Gastrocnemius medialis (tissue), 4 donors: Measurements from ENCODE around the gene PPFIA2. TPM values are rescaled to one million over a fixed set of nuclear protein-coding genes. Genes with fewer than 3 reads are reported as not detected.

ENCODE experiments used
- ATAC-seq, 2 donors: fragments of 150-250 bp; one replicate each; pipeline ENCODE4 v1.9.1; 2016
- DNase-seq, 2 donors: peaks; one replicate each; pipeline ENCODE4 v3.0.0-alpha.2; 2019
- H3K27ac ChIP-seq, 4 donors: fragments of 200-600 bp; sonication (generic); 1 replicate in 1 of 4; 2 replicates in 3 of 4; pipeline ENCODE4 v1.5.1; 2016 to 2018; ENCODE audit warnings: mild to moderate bottlenecking in 2 of 4, moderate library complexity in 1 of 4
- H3K27me3 ChIP-seq, 3 donors: fragments of 200-600 bp; sonication (generic) in 2 of 3; 1 replicate in 1 of 3; 2 replicates in 2 of 3; pipeline versions ENCODE4 v1.5.1 to v1.6.0; 2016 to 2019; ENCODE audit warnings: mild to moderate bottlenecking in 1 of 3, moderate library complexity in 1 of 3
- H3K36me3 ChIP-seq, 2 donors: fragments of 200-600 bp; sonication (generic) in 1 of 2; one replicate each; pipeline ENCODE4 v1.5.1; 2017 to 2018
- H3K4me1 ChIP-seq, 2 donors: fragments of 200-600 bp; sonication (generic) in 1 of 2; one replicate each; pipeline ENCODE4 v1.5.1; 2016 to 2017; ENCODE audit warnings: mild to moderate bottlenecking in 2 of 2
- H3K4me3 ChIP-seq, 4 donors: fragments of 200-600 bp; sonication (generic) in 3 of 4; 1 replicate in 1 of 4; 2 replicates in 3 of 4; pipeline ENCODE4 v1.5.1; 2016 to 2019; ENCODE audit warnings: mild to moderate bottlenecking in 2 of 4
- H3K9me3 ChIP-seq, 3 donors: fragments of 200-600 bp; sonication (generic) in 2 of 3; 1 replicate in 1 of 3; 2 replicates in 2 of 3; pipeline ENCODE4 v1.5.1; 2016 to 2019
- CTCF ChIP-seq, 5 experiments: fragments of 450-650 bp in 3 of 5; fragments of 200-600 bp in 2 of 5; sonication (generic) in 2 of 5; IDR thresholded peaks in 4 of 5; conservative IDR thresholded peaks in 1 of 5; 1 replicate in 4 of 5; 2 replicates in 1 of 5; pipeline ENCODE4 v1.5.1; 2016 to 2019; ENCODE audit warnings: antibody characterized with exemption in 5 of 5, mild to moderate bottlenecking in 3 of 5, moderate library complexity in 3 of 5
- POLR2A ChIP-seq, 2 donors: fragments of 450-650 bp; IDR thresholded peaks; one replicate each; pipeline ENCODE4 v1.6.1; 2017; ENCODE audit warnings: antibody characterized with exemption in 2 of 2, mild to moderate bottlenecking in 2 of 2, moderate library complexity in 2 of 2
- in situ Hi-C, 4 donors: fragments of 200-750 bp; cut with MboI; loops; one replicate each; pipeline versions ENCODE4 v1.15.0 to v1.8.0; 2017; ENCODE audit warnings: low sequenced_read_pairs in 4 of 4
- intact Hi-C: fragments of 100-400 bp; cut with DNase I; formaldehyde crosslinking; loops from one replicate; pipeline ENCODE4 v1.15.1; 2023; ENCODE audit warnings: low total_unique reads
- total RNA-seq, 4 donors: library from RNA; depleted of rRNA; stranded (reverse); fragments of >200 nt; gene quantifications; one replicate each; pipeline versions ENCODE4 v1.1.0 to v1.2.3, GENCODE V29; 2016

Gene PPFIA2
- total RNA-seq, 4 donors from 2014 or later = 0.04 TPM; not detected in 3

DNA sequence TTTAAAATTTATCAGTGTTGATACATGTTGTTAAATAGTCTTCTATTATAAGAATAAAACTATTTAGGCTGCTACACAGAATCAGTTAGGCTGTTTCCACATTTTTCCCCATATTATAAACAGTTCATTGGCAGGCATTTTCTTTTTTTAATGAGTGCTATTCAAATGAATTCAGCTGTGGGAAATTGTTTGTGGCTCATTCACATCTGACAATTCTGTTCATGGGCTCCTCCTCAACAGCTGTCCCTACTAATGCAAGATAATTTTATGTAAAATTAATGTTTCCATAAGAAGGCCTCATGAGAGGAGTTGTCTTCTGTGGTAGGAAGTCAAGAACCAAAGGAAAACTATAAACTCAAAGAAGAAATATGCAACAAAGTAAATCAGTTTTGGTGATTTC, 218.0 kb downstream of the PPFIA2 start:
- H3K27ac ChIP-seq = no peak overlapping the region
- TF ChIP-seq POLR2A (IDR thresholded peaks at IDR 0.05) = no peak
- no peak for TF ChIP-seq CTCF (IDR thresholded peaks at IDR 0.05 in 4 of 5, conservative IDR thresholded peaks at IDR 0.05 in 1 of 5)
- no peaks in the 10 kb centered on the region for H3K27me3 ChIP-seq
- in situ Hi-C loops (no loop called here), intact Hi-C loops (no loop called here)
- ATAC-seq (no peak), DNase-seq (no peak)
- no peaks in the 10 kb centered on the region for H3K4me1 ChIP-seq
- H3K36me3 ChIP-seq = no peaks in the 10 kb centered on the region
- H3K4me3 ChIP-seq = no peak overlapping the region
- no peaks in the 10 kb centered on the region for H3K9me3 ChIP-seq

GRCh38 chr12:81539279-81539678, 219.9 kb downstream of the PPFIA2 start:
- intact Hi-C loops = no loop called here

DNA sequence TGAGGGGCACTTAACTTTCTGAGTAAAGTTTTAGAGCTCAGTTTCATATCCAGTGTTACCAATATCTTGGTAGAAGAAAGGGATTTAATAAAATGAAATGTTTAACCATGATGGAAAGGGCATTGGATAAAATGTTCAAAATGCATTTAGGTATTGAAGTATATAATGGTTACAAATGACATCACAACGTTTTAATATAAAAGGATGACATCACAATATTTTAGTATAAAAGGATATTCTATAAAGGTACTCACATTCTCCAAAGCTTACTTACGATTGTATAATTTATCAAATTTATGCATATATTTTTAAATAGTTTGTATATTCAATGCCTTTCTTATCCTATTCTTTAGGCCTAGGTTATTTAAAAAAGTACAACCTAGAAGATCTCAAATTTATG, 226.1 kb downstream of the PPFIA2 start:
- Histone ChIP-seq H3K36me3 (no peaks in the 10 kb centered on the region), H3K27ac (no peak overlapping the region), H3K9me3 (no peaks in the 10 kb centered on the region), H3K4me1 (no peaks in the 10 kb centered on the region), H3K27me3 (no peaks in the 10 kb centered on the region), H3K4me3 (no peak overlapping the region)
- DNase-seq (no peak), ATAC-seq (no peak)
- in situ Hi-C loops = no loop called here
- TF ChIP-seq POLR2A (IDR thresholded peaks at IDR 0.05) (no peak), CTCF (IDR thresholded peaks at IDR 0.05 in 4 of 5, conservative IDR thresholded peaks at IDR 0.05 in 1 of 5) (no peak)
- intact Hi-C loops = no loop called here

More at GRCh38 chr12:81539279-81539678, 219.9 kb downstream of the PPFIA2 start:
- ATAC-seq = no peak
- DNase-seq = no peak
- H3K36me3 ChIP-seq = no peaks in the 10 kb centered on the region
- TF ChIP-seq POLR2A (IDR thresholded peaks at IDR 0.05) (no peak), CTCF (IDR thresholded peaks at IDR 0.05 in 4 of 5, conservative IDR thresholded peaks at IDR 0.05 in 1 of 5) (no peak)
- H3K27me3 ChIP-seq = no peaks in the 10 kb centered on the region
- H3K4me1 ChIP-seq = no peaks in the 10 kb centered on the region
- in situ Hi-C loops = no loop called here
- H3K4me3 ChIP-seq = no peak overlapping the region
- no peaks in the 10 kb centered on the region for H3K9me3 ChIP-seq
- no peak overlapping the region for H3K27ac ChIP-seq

DNA sequence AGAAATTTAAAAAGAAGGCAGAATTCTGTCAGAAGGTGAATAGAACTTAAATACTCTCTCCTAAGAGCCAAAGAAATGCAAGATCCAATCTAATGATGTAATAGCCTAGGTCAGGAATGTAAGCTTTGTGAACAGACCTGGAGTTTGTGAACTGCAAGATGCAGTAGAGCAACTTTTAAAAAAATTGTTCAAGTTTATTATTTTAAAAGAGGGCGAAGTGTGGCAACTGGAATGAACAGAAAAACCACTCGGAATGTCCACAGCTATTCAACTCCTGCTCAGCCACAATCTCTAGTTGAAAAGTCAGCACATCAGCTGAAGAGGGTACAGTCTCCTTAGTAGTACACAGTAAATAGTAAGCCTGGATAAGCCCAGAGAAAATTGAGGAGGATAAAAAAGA, 228.8 kb downstream of the PPFIA2 start:
- no peak overlapping the region for H3K27ac ChIP-seq
- no peaks in the 10 kb centered on the region for H3K27me3 ChIP-seq
- H3K4me3 ChIP-seq = no peak overlapping the region
- in situ Hi-C loops (no loop called here), intact Hi-C loops (no loop called here)
- no peaks in the 10 kb centered on the region for H3K4me1 ChIP-seq
- no peak for TF ChIP-seq POLR2A (IDR thresholded peaks at IDR 0.05)
- no peaks in the 10 kb centered on the region for H3K9me3 ChIP-seq
- no peak for DNase-seq
- H3K36me3 ChIP-seq = no peaks in the 10 kb centered on the region
- ATAC-seq = no peak

- TF ChIP-seq CTCF (IDR thresholded peaks at IDR 0.05 in 4 of 5, conservative IDR thresholded peaks at IDR 0.05 in 1 of 5) (no peak), POLR2A (IDR thresholded peaks at IDR 0.05) (no peak)
- ATAC-seq (no peak), DNase-seq (no peak)
- intact Hi-C loops (no loop called here), in situ Hi-C loops (no loop called here)
- H3K36me3 ChIP-seq = no peaks in the 10 kb centered on the region
- no peaks in the 10 kb centered on the region for H3K27me3 ChIP-seq
- no peak overlapping the region for H3K27ac ChIP-seq
- no peaks in the 10 kb centered on the region for H3K9me3 ChIP-seq
- no peak overlapping the region for H3K4me3 ChIP-seq
- H3K4me1 ChIP-seq = no peaks in the 10 kb centered on the region
These were observed 238.8 kb downstream of the PPFIA2 start for GRCh38 chr12:81520064-81520945.
